GM12892 (cell line): ENCODE measurements around the gene UBAP2L.

Experiments used
- POLR2A ChIP-seq: IDR thresholded peaks from 2 replicates; pipeline ENCODE4 v1.6.1; 2011; ENCODE audit warnings: low read depth, low read length, control low read depth
- POLR2AphosphoS5 ChIP-seq: IDR thresholded peaks from 2 replicates; pipeline ENCODE4 v1.6.1; 2011; ENCODE audit warnings: low read depth, low read length, control low read depth

DNA sequence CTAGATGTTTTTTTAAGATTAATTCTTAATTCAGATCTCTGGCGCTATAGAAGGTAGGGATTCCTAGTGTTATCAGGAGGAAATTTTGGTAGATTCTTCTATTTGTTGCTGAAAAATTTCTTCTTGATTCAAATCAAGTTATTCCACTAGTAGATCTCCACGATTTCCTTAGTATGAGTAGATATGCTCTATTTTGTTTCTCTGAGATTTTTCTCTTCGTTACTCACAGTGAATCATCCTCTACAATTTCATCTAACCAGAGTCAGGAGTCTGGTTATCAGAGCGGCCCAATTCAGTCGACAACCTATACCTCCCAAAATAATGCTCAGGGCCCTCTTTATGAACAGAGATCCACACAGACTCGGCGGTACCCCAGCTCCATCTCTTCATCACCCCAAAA, 32.9 kb downstream of the UBAP2L start:
- TF ChIP-seq POLR2A (no peak), POLR2AphosphoS5 (no peak)
